ENCODE data around the gene TBL1X. TPM values are rescaled to one million over a fixed set of nuclear protein-coding genes. Genes with fewer than 3 reads are reported as not detected.

Gene TBL1X
- total and polyA plus RNA-seq, 10 of the 15 experiments (the other 5 are each of a cell fraction or from before 2014, with no cell fraction given), result 4.4 to 26.3 (median 10.6) TPM

DNA sequence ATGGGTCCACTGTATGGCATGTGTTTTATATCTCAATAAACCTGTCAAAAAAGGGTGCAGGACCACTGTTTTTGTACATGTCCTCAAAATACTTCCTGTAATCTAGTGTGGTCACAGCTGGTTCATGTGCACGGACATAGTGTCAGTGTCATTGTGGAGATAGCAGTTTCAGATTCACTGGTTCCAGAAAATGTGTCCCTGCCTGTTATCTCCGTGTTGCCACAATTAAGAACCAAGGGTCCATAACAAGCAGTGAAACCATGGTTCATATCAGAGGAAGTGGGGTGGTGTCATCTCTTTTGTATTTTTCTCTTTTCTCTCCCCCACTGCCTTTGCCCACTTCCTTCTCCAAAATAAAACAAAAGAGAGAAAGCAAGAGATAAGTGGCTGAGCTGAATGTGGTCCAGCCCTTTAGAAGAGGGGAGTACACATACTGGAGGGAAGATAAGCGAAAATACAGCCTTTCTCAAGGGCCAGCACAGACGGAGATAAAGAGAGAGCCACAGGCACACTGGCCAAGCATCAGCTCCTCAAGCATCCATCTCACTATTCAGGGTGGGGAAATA is 51.2 kb downstream of the TBL1X start:
- RAD21 ChIA-PET (ENCODE audit: unreplicated experiment), result no interaction called here
- TF ChIP-seq SUZ12 (IDR thresholded peaks at IDR 0.05; ENCODE audit: unreplicated experiment) (no peak), MXI1 (IDR thresholded peaks at IDR 0.05; ENCODE audit: low read depth, low read length) (no peak), YBX1 (IDR thresholded peaks at IDR 0.05) (no peak), FOS (IDR thresholded peaks at IDR 0.05; ENCODE audit: borderline replicate concordance, extremely low read depth, insufficient read length) (no peak), EGR1 (IDR thresholded peaks at IDR 0.05; ENCODE audit: borderline replicate concordance in 1 of 2, low read depth in 2 of 2, low read length in 2 of 2) (no peak), WRNIP1 (IDR thresholded peaks at IDR 0.05; ENCODE audit: borderline replicate concordance, low read depth, low read length) (no peak), NRF1 (conservative IDR thresholded peaks at IDR 0.05; ENCODE audit: low read depth, low read length) (no peak), CBX3 (IDR thresholded peaks at IDR 0.05; ENCODE audit: borderline replicate concordance, low read depth) (no peak), TCF12 (IDR thresholded peaks at IDR 0.05; ENCODE audit: low read depth, low read length) (0 out of 2 replicates have a peak, but pooled peaks have one; percentile 15), POLR2A (IDR thresholded peaks at IDR 0.05; ENCODE audit: low read depth, low read length) (no peak), CBX5 (IDR thresholded peaks at IDR 0.05; ENCODE audit: low read depth) (no peak), TARDBP (IDR thresholded peaks at IDR 0.05; ENCODE audit: borderline replicate concordance) (no peak), SRF (IDR thresholded peaks at IDR 0.05; ENCODE audit: low read depth in 2 of 2, low read length in 2 of 2) (no peak), BACH1 (IDR thresholded peaks at IDR 0.05; ENCODE audit: borderline replicate concordance) (no peak), IKZF2 (IDR thresholded peaks at IDR 0.05) (0 out of 4 replicates have a peak, but pooled peaks of 1 of the 2 experiments have one; percentile 10), EED (IDR thresholded peaks at IDR 0.05; ENCODE audit: low read depth) (no peak)
- TF ChIP-seq, protein P1, sequence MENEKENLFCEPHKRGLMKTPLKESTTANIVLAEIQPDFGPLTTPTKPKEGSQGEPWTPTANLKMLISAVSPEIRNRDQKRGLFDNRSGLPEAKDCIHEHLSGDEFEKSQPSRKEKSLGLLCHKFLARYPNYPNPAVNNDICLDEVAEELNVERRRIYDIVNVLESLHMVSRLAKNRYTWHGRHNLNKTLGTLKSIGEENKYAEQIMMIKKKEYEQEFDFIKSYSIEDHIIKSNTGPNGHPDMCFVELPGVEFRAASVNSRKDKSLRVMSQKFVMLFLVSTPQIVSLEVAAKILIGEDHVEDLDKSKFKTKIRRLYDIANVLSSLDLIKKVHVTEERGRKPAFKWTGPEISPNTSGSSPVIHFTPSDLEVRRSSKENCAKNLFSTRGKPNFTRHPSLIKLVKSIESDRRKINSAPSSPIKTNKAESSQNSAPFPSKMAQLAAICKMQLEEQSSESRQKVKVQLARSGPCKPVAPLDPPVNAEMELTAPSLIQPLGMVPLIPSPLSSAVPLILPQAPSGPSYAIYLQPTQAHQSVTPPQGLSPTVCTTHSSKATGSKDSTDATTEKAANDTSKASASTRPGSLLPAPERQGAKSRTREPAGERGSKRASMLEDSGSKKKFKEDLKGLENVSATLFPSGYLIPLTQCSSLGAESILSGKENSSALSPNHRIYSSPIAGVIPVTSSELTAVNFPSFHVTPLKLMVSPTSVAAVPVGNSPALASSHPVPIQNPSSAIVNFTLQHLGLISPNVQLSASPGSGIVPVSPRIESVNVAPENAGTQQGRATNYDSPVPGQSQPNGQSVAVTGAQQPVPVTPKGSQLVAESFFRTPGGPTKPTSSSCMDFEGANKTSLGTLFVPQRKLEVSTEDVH (IDR thresholded peaks at IDR 0.05; ENCODE audit: low read depth, partially characterized antibody), result no peak
- TF ChIP-seq, protein P2, sequence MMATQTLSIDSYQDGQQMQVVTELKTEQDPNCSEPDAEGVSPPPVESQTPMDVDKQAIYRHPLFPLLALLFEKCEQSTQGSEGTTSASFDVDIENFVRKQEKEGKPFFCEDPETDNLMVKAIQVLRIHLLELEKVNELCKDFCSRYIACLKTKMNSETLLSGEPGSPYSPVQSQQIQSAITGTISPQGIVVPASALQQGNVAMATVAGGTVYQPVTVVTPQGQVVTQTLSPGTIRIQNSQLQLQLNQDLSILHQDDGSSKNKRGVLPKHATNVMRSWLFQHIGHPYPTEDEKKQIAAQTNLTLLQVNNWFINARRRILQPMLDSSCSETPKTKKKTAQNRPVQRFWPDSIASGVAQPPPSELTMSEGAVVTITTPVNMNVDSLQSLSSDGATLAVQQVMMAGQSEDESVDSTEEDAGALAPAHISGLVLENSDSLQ (IDR thresholded peaks at IDR 0.05), result 0 out of 2 replicates have a peak, but pooled peaks have one; percentile 15
- TF ChIP-seq, protein P3, sequence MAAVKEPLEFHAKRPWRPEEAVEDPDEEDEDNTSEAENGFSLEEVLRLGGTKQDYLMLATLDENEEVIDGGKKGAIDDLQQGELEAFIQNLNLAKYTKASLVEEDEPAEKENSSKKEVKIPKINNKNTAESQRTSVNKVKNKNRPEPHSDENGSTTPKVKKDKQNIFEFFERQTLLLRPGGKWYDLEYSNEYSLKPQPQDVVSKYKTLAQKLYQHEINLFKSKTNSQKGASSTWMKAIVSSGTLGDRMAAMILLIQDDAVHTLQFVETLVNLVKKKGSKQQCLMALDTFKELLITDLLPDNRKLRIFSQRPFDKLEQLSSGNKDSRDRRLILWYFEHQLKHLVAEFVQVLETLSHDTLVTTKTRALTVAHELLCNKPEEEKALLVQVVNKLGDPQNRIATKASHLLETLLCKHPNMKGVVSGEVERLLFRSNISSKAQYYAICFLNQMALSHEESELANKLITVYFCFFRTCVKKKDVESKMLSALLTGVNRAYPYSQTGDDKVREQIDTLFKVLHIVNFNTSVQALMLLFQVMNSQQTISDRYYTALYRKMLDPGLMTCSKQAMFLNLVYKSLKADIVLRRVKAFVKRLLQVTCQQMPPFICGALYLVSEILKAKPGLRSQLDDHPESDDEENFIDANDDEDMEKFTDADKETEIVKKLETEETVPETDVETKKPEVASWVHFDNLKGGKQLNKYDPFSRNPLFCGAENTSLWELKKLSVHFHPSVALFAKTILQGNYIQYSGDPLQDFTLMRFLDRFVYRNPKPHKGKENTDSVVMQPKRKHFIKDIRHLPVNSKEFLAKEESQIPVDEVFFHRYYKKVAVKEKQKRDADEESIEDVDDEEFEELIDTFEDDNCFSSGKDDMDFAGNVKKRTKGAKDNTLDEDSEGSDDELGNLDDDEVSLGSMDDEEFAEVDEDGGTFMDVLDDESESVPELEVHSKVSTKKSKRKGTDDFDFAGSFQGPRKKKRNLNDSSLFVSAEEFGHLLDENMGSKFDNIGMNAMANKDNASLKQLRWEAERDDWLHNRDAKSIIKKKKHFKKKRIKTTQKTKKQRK (IDR thresholded peaks at IDR 0.05; ENCODE audit: low read depth, low read length), result no peak

More for the DNA sequence above, 51.2 kb downstream of the TBL1X start:
- Histone ChIP-seq H3K4me1 (ENCODE audit: control insufficient read depth, insufficient read depth, low read length) (no peaks in the 10 kb centered on the region), H3K27ac (ENCODE audit: control insufficient read depth, insufficient read depth) (no peak overlapping the region), H3K79me2 (ENCODE audit: control insufficient read depth, insufficient read depth, low read length) (no peaks in the 10 kb centered on the region), H2AFZ (ENCODE audit: control insufficient read depth, low read depth, low read length) (no peak overlapping the region), H3K9ac (ENCODE audit: control insufficient read depth, insufficient read depth, low read length) (no peak overlapping the region), H3K4me2 (ENCODE audit: control insufficient read depth, insufficient read depth) (no peak overlapping the region), H3K9me3 (replicated peaks; ENCODE audit: control insufficient read depth, insufficient read depth, low read length) (no peaks in the 10 kb centered on the region; the same call in 2 of the 3 replicates), H3K27me3 (replicated peaks in 1 of 2; ENCODE audit: control insufficient read depth in 2 of 2, insufficient read depth in 2 of 2, low read length in 1 of 2) (no peaks in the 10 kb centered on the region), H3K36me3 (ENCODE audit: control insufficient read depth in 2 of 2, insufficient read depth in 2 of 2, low read length in 1 of 2) (no peaks in the 10 kb centered on the region; a peak in 1 of 4 replicates), H3K4me3 (no peak overlapping the region), H4K20me1 (ENCODE audit: control insufficient read depth, insufficient read depth) (no peaks in the 10 kb centered on the region)
- FAIRE-seq, result no peak
- in situ Hi-C loops (cut with MboI), result no loop called here
- WGBS (ENCODE audit: insufficient coverage, insufficient replicate concordance, low lambda C conversion rate, missing lambda C conversion rate), result 22% methylated on average over 4 of the region's 4 CpGs
- ChIA-PET CTCF (no interaction called here), POLR2A (no interaction called here), SMC1A (ENCODE audit: uncharacterized antibody, unreplicated experiment) (no interaction called here)
- ATAC-seq, result peak; percentile 84
- no TSS peak for BruUV-seq (replicated peaks)
- intact Hi-C loops (cut with micrococcal nuclease; ENCODE audit: unreplicated experiment), result no loop called here
- no peak for DNase-seq (ENCODE audit: low read depth, low spot score)

Measured in GM12878 (cell line).